IMR-90 (cell line): Measurements from ENCODE around the gene TRDN. TPM values are rescaled to one million over a fixed set of nuclear protein-coding genes. Genes with fewer than 3 reads are reported as not detected.

Source experiments
- ATAC-seq: fragments of 200-7000 bp; cut with Tn5 transposase; 2 replicates; pipeline ENCODE4 v1.9.1; 2020; ENCODE audit warnings: low read depth, mild to moderate bottlenecking, moderate library complexity
- BruUV-seq: library from RNA; stranded (reverse); fragments of 400-500 nt; replicated peaks from 2 replicates; lab custom pipeline; 2021; lab: Mats Ljungman, UMichigan
- CTCF ChIA-PET: fragments of 300-600 bp; formaldehyde crosslinking; extraction: SDS; loops from one replicate; lab custom pipeline; 2021; ENCODE audit warnings: antibody characterized with exemption; lab: Yijun Ruan, JAX
- POLR2A ChIA-PET: fragments of 300-600 bp; sonication (Branson Sonifier 250); formaldehyde crosslinking; loops from one replicate; lab custom pipeline; 2022; ENCODE audit warnings: antibody characterized with exemption; ENCODE audit not compliant: unreplicated experiment; lab: Charles Lee
- DNase-seq: peaks from one replicate; pipeline ENCODE4 v3.0.0; 2013
- H2AFZ ChIP-seq: replicated peaks from 2 replicates; pipeline ENCODE3; 2013; ENCODE audit warnings: low read length, mild to moderate bottlenecking; ENCODE audit not compliant: poor library complexity
- H2AK5ac ChIP-seq: 2 replicates; pipeline ENCODE4 v1.6.1; 2013; ENCODE audit warnings: low read depth, low read length, inconsistent platforms
- H2AK9ac ChIP-seq: replicated peaks from 2 replicates; pipeline ENCODE3; 2013; ENCODE audit warnings: mild to moderate bottlenecking, low read depth, low read length, moderate library complexity; ENCODE audit not compliant: poor library complexity
- H2BK120ac ChIP-seq: 2 replicates; pipeline ENCODE4 v1.6.1; 2013; ENCODE audit warnings: low read depth, low read length, inconsistent platforms
- H2BK15ac ChIP-seq: 3 replicates; pipeline ENCODE4 v1.6.1; 2013; ENCODE audit warnings: low read depth, low read length, inconsistent platforms
- H2BK20ac ChIP-seq: 2 replicates; pipeline ENCODE4 v1.6.1; 2013; ENCODE audit warnings: low read depth, mild to moderate bottlenecking, inconsistent platforms, low read length, moderate library complexity
- H2BK5ac ChIP-seq: 2 replicates; pipeline ENCODE4 v1.6.1; 2013; ENCODE audit warnings: mild to moderate bottlenecking, low read depth, low read length, inconsistent platforms; ENCODE audit not compliant: poor library complexity, severe bottlenecking
- H3K14ac ChIP-seq: replicated peaks from 2 replicates; pipeline ENCODE4 v1.6.1; 2013; ENCODE audit warnings: low read depth, low read length, inconsistent platforms
- H3K18ac ChIP-seq: 2 replicates; pipeline ENCODE4 v1.6.1; 2013; ENCODE audit warnings: low read depth, low read length, control low read depth
- H3K23ac ChIP-seq: 2 replicates; pipeline ENCODE4 v1.6.1; 2013; ENCODE audit warnings: low read depth, low read length, inconsistent platforms
- H3K27ac ChIP-seq: 2 replicates; pipeline ENCODE4 v1.5.1; 2013; ENCODE audit warnings: mild to moderate bottlenecking, control low read depth, low read length; ENCODE audit not compliant: insufficient read depth
- H3K27me3 ChIP-seq: 2 replicates; pipeline ENCODE4 v1.6.1; 2013; ENCODE audit warnings: low read length; ENCODE audit not compliant: control insufficient read depth, insufficient read depth
- H3K36me3 ChIP-seq: 2 replicates; pipeline ENCODE4 v1.6.1; 2013; ENCODE audit warnings: low read length, mixed read lengths; ENCODE audit not compliant: control insufficient read depth, insufficient read depth
- H3K4ac ChIP-seq: 2 replicates; pipeline ENCODE4 v1.6.1; 2013; ENCODE audit warnings: low read depth, low read length, inconsistent platforms
- H3K4me1 ChIP-seq: 2 replicates; pipeline ENCODE4 v1.6.1; 2013; ENCODE audit warnings: low read length, mixed read lengths; ENCODE audit not compliant: control insufficient read depth, insufficient read depth
- H3K4me2 ChIP-seq: 2 replicates; pipeline ENCODE4 v1.6.1; 2013; ENCODE audit warnings: low read depth, mild to moderate bottlenecking, control low read depth, low read length, moderate library complexity
- H3K4me3 ChIP-seq: 2 replicates; pipeline ENCODE4 v1.5.1; 2013; ENCODE audit warnings: low read depth, mild to moderate bottlenecking, control low read depth, low read length, moderate library complexity; ENCODE audit not compliant: insufficient read depth
- H3K56ac ChIP-seq: 2 replicates; pipeline ENCODE4 v1.6.1; 2013; ENCODE audit warnings: low read length, inconsistent platforms; ENCODE audit not compliant: insufficient read depth; ENCODE audit errors: extremely low read depth
- H3K79me1 ChIP-seq, 2 experiments: 2 replicates each; pipeline ENCODE4 v1.6.1; 2013; ENCODE audit warnings: low read length in 2 of 2, inconsistent platforms in 1 of 2, low read depth in 1 of 2
- H3K9ac ChIP-seq: 2 replicates; pipeline ENCODE4 v1.6.1; 2013; ENCODE audit warnings: low read depth, low read length, control low read depth
- H3K9me1 ChIP-seq: 2 replicates; pipeline ENCODE4 v1.6.1; 2013; ENCODE audit warnings: low read length, inconsistent platforms; ENCODE audit not compliant: insufficient read depth
- H3K9me3 ChIP-seq: 2 replicates; pipeline ENCODE4 v1.6.1; 2013; ENCODE audit warnings: low read length; ENCODE audit not compliant: control insufficient read depth, insufficient read depth
- H4K20me1 ChIP-seq: 2 replicates; pipeline ENCODE4 v1.6.1; 2013; ENCODE audit warnings: low read length, inconsistent platforms; ENCODE audit not compliant: insufficient read depth
- H4K5ac ChIP-seq: 2 replicates; pipeline ENCODE4 v1.6.1; 2013; ENCODE audit warnings: mild to moderate bottlenecking, low read depth, low read length, control low read depth
- H4K8ac ChIP-seq, 2 experiments: 2 replicates each; pipeline ENCODE4 v1.6.1; 2013; ENCODE audit warnings: low read depth in 2 of 2, low read length in 2 of 2, control low read depth in 1 of 2, inconsistent platforms in 1 of 2
- H4K91ac ChIP-seq: 2 replicates; pipeline ENCODE4 v1.6.1; 2013; ENCODE audit warnings: low read depth, low read length, inconsistent platforms; ENCODE audit not compliant: insufficient read depth
- CEBPB ChIP-seq: IDR thresholded peaks from 2 replicates; pipeline ENCODE4 v1.6.1; 2012; ENCODE audit warnings: low read depth, low read length, improper control_type of control experiment
- CHD1 ChIP-seq: IDR thresholded peaks from 2 replicates; pipeline ENCODE4 v1.6.1; 2012; ENCODE audit warnings: low read depth, low read length, improper control_type of control experiment
- CTCF ChIP-seq: conservative IDR thresholded peaks from 2 replicates; pipeline ENCODE4 v1.5.1; 2012; ENCODE audit warnings: mild to moderate bottlenecking, low read depth, low read length, improper control_type of control experiment
- FOS ChIP-seq: fragments of 150-350 bp; IDR thresholded peaks from 2 replicates; pipeline ENCODE4 v1.6.1; 2016; ENCODE audit warnings: low read depth, low read length
- MAFK ChIP-seq: IDR thresholded peaks from 2 replicates; pipeline ENCODE4 v1.6.1; 2012; ENCODE audit warnings: low read depth, low read length, improper control_type of control experiment
- MAZ ChIP-seq: IDR thresholded peaks from 2 replicates; pipeline ENCODE4 v1.6.1; 2012; ENCODE audit warnings: low read depth, mild to moderate bottlenecking, low read length, improper control_type of control experiment, moderate library complexity, borderline replicate concordance
- MXI1 ChIP-seq: IDR thresholded peaks from 2 replicates; pipeline ENCODE4 v1.6.1; 2012; ENCODE audit warnings: low read depth, mild to moderate bottlenecking, low read length, moderate library complexity, borderline replicate concordance
- NFE2L2 ChIP-seq: fragments of 150-350 bp; IDR thresholded peaks from 2 replicates; pipeline ENCODE4 v1.6.1; 2016; ENCODE audit warnings: low read depth, mild to moderate bottlenecking, low read length
- POLR2A ChIP-seq: IDR thresholded peaks from 2 replicates; pipeline ENCODE4 v1.6.1; 2012; ENCODE audit warnings: mild to moderate bottlenecking, low read depth, low read length
- RAD21 ChIP-seq: IDR thresholded peaks from 2 replicates; pipeline ENCODE4 v1.6.1; 2012; ENCODE audit warnings: low read length, improper control_type of control experiment
- RCOR1 ChIP-seq: IDR thresholded peaks from 2 replicates; pipeline ENCODE4 v1.6.1; 2012; ENCODE audit warnings: mild to moderate bottlenecking, low read length, improper control_type of control experiment; ENCODE audit not compliant: insufficient replicate concordance
- RFX5 ChIP-seq: IDR thresholded peaks from 2 replicates; pipeline ENCODE4 v1.8.0; 2012; ENCODE audit warnings: low read depth, mild to moderate bottlenecking, low read length, moderate library complexity
- SMC3 ChIP-seq: fragments of 150-350 bp; IDR thresholded peaks from 2 replicates; pipeline ENCODE4 v1.6.1; 2016; ENCODE audit warnings: low read depth, mild to moderate bottlenecking, antibody characterized with exemption, low read length, moderate library complexity
- WGBS, 2 experiments: methylation state at CpG; one replicate each; pipeline versions ENCODE4 v1.1.5 to v1.1.7; 2013; ENCODE audit warnings: missing lambda C conversion rate in 2 of 2; ENCODE audit not compliant: insufficient read length in 1 of 2; ENCODE audit errors: extremely low coverage in 2 of 2; 5-methylcytosine and 5-hydroxymethylcytosine counted together
- dilution Hi-C: fragments of 300-500 bp; cut with HindIII; formaldehyde crosslinking; loops from one replicate; pipeline ENCODE4 v1.14.3; 2018; ENCODE audit warnings: low sequenced_read_pairs; ENCODE audit not compliant: unreplicated experiment
- in situ Hi-C: fragments of 300-500 bp; cut with MboI; formaldehyde crosslinking; loops from 3 replicates; pipeline ENCODE4 v1.14.3; 2019; ENCODE audit warnings: low sequenced_read_pairs, inconsistent platforms, mixed read lengths
- intact Hi-C: fragments of 100-400 bp; cut with micrococcal nuclease; formaldehyde crosslinking; loops from 2 replicates; pipeline ENCODE4 v1.10.0; 2022
- polyA plus RNA-seq, 3 experiments: library from polyadenylated mRNA; depleted of rRNA; stranded (reverse); fragments of >200 nt; gene quantifications; 2 replicates each; pipeline ENCODE4 v1.2.3, GENCODE V29; 2012; ENCODE audit warnings: low replicate concordance in 1 of 3
- total RNA-seq: library from RNA; depleted of rRNA; stranded (reverse); fragments of >200 nt; gene quantifications from 2 replicates; pipeline ENCODE4 v1.2.3, GENCODE V29; 2012
- TF ChIP-seq, protein P1 (sequence below): fragments of 150-350 bp; IDR thresholded peaks from 2 replicates; pipeline ENCODE4 v1.6.1; 2017; ENCODE audit warnings: mild to moderate bottlenecking, antibody characterized with exemption, low read length, low read depth
- TF ChIP-seq, protein P2 (sequence below): fragments of 150-350 bp; IDR thresholded peaks from 2 replicates; pipeline ENCODE4 v1.6.1; 2016; ENCODE audit warnings: low read depth, mild to moderate bottlenecking, low read length, moderate library complexity, borderline replicate concordance

Gene TRDN
- total and polyA plus RNA-seq, 2 of the 4 experiments (the other 2 are of a cell fraction), result not detected

GRCh38 chr6:123638865-123639264 is 2.1 kb upstream of the TRDN start:
- POLR2A ChIA-PET, result no interaction called here

More at GRCh38 chr6:123638865-123639264, 2.1 kb upstream of the TRDN start:
- Histone ChIP-seq H2AK9ac (no peak overlapping the region), H2BK15ac (no peak overlapping the region), H3K79me1 (no peaks in the 10 kb centered on the region), H4K8ac (no peak overlapping the region), H3K14ac (no peak overlapping the region), H3K27ac (no peak overlapping the region), H2BK20ac (no peak overlapping the region), H3K23ac (no peak overlapping the region), H2AK5ac (no peak overlapping the region), H2BK5ac (no peak overlapping the region), H4K5ac (no peak overlapping the region), H3K36me3 (no peaks in the 10 kb centered on the region), H3K18ac (no peak overlapping the region), H3K4me3 (no peak overlapping the region), H2AFZ (no peak overlapping the region), H3K9me1 (no peaks in the 10 kb centered on the region), H4K91ac (no peak overlapping the region), H3K9me3 (0 out of 2 replicates have a peak, but pooled peaks cover 2% of the 10 kb centered on the region), H4K20me1 (no peaks in the 10 kb centered on the region), H3K4me1 (no peaks in the 10 kb centered on the region), H3K56ac (no peak overlapping the region), H3K4me2 (no peak overlapping the region), H3K4ac (no peak overlapping the region), H3K9ac (no peak overlapping the region), H3K27me3 (no peaks in the 10 kb centered on the region), H2BK120ac (no peak overlapping the region)
- ATAC-seq (no peak), DNase-seq (no peak)
- WGBS, 2 experiments, result no CpG with 5 or more reads among the region's 1 CpG
- CTCF ChIA-PET, result no interaction called here
- TF ChIP-seq MXI1 (no peak), MAFK (no peak), RCOR1 (no peak), RFX5 (no peak), RAD21 (no peak), FOS (no peak), POLR2A (no peak), MAZ (no peak), CTCF (no peak), NFE2L2 (no peak), CEBPB (no peak), SMC3 (no peak), CHD1 (no peak)
- TF ChIP-seq, protein P1, sequence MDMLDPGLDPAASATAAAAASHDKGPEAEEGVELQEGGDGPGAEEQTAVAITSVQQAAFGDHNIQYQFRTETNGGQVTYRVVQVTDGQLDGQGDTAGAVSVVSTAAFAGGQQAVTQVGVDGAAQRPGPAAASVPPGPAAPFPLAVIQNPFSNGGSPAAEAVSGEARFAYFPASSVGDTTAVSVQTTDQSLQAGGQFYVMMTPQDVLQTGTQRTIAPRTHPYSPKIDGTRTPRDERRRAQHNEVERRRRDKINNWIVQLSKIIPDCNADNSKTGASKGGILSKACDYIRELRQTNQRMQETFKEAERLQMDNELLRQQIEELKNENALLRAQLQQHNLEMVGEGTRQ, result no peak
- TF ChIP-seq, protein P2, sequence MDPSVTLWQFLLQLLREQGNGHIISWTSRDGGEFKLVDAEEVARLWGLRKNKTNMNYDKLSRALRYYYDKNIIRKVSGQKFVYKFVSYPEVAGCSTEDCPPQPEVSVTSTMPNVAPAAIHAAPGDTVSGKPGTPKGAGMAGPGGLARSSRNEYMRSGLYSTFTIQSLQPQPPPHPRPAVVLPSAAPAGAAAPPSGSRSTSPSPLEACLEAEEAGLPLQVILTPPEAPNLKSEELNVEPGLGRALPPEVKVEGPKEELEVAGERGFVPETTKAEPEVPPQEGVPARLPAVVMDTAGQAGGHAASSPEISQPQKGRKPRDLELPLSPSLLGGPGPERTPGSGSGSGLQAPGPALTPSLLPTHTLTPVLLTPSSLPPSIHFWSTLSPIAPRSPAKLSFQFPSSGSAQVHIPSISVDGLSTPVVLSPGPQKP, result no peak
- intact Hi-C loops, result no loop called here
- in situ Hi-C loops, result no loop called here
- dilution Hi-C loops, result no loop called here
- no TSS peak for BruUV-seq
